Endothelial cell of umbilical vein (primary cell): Measurements from ENCODE around the gene MS4A8. TPM values are rescaled to one million over a fixed set of nuclear protein-coding genes. Genes with fewer than 3 reads are reported as not detected.

Experiments used
- BruUV-seq: library from RNA; stranded (reverse); fragments of 400-500 nt; replicated peaks from 2 replicates; lab custom pipeline; 2021; lab: Mats Ljungman, UMichigan
- CTCF ChIA-PET: fragments of 300-600, 350-600 bp; sonication (Branson Sonifier 250); formaldehyde crosslinking; loops from one replicate; lab custom pipeline; 2021; ENCODE audit warnings: antibody characterized with exemption, inconsistent platforms; lab: Charles Lee
- POLR2A ChIA-PET: fragments of 300-600, 350-600 bp; sonication (Branson Sonifier 250); formaldehyde crosslinking; loops from one replicate; lab custom pipeline; 2021; ENCODE audit warnings: antibody characterized with exemption, inconsistent platforms; lab: Charles Lee
- DNase-seq: peaks from one replicate; pipeline ENCODE4 v3.0.0-alpha.2; 2011; ENCODE audit warnings: low read depth, low spot score
- FAIRE-seq: peaks from 2 replicates; lab custom pipeline; 2011; peaks lifted over from hg19 to GRCh38; lab: Jason Lieb, UNC
- H2AFZ ChIP-seq: 2 replicates; pipeline ENCODE4 v1.6.0; 2012; ENCODE audit warnings: low read depth, low read length, control low read depth, inconsistent platforms
- H3K27ac ChIP-seq: 2 replicates; pipeline ENCODE4 v1.5.1; 2011; ENCODE audit warnings: low read depth, mild to moderate bottlenecking, control low read depth, low read length, moderate library complexity; ENCODE audit not compliant: insufficient read depth
- H3K27me3 ChIP-seq, 2 experiments: 2 replicates each; pipeline versions ENCODE4 v1.6.0 to v1.6.1; 2011; ENCODE audit warnings: low read length in 2 of 2, mixed read lengths in 1 of 2; ENCODE audit not compliant: control insufficient read depth in 2 of 2, insufficient read depth in 2 of 2
- H3K36me3 ChIP-seq, 2 experiments: 2 replicates in 1 of 2; 3 replicates in 1 of 2; pipeline ENCODE4 v1.5.1; 2011; ENCODE audit warnings: low read length in 2 of 2, mild to moderate bottlenecking in 1 of 2, moderate library complexity in 1 of 2; ENCODE audit not compliant: control insufficient read depth in 2 of 2, insufficient read depth in 2 of 2; ENCODE audit errors: extremely low read depth in 1 of 2
- H3K4me1 ChIP-seq: 3 replicates; pipeline ENCODE4 v1.5.1; 2011; ENCODE audit warnings: mild to moderate bottlenecking, low read length; ENCODE audit not compliant: control insufficient read depth, insufficient read depth; ENCODE audit errors: extremely low read depth
- H3K4me2 ChIP-seq: 2 replicates; pipeline ENCODE4 v1.6.1; 2011; ENCODE audit warnings: low read length, control low read depth, mixed read lengths; ENCODE audit not compliant: insufficient read depth
- H3K4me3 ChIP-seq, 3 experiments: fragments of 200-600 bp in 1 of 3; sonication (generic), shearing (Covaris generic) in 1 of 3; replicated peaks in 1 of 3; 2 replicates each; pipeline ENCODE4 v1.5.1; 2011 to 2016; ENCODE audit warnings: control low read depth in 3 of 3, low read length in 3 of 3, mild to moderate bottlenecking in 2 of 3, inconsistent platforms in 1 of 3, low read depth in 1 of 3, moderate library complexity in 1 of 3; ENCODE audit not compliant: insufficient read depth in 1 of 3
- H3K79me2 ChIP-seq: 2 replicates; pipeline ENCODE4 v1.6.0; 2012; ENCODE audit warnings: low read length, inconsistent platforms; ENCODE audit not compliant: control insufficient read depth, insufficient read depth
- H3K9ac ChIP-seq: replicated peaks from 2 replicates; pipeline ENCODE3; 2011; ENCODE audit warnings: low read length, control low read depth; ENCODE audit not compliant: insufficient read depth; ENCODE audit errors: extremely low read depth
- H3K9me1 ChIP-seq: replicated peaks from 3 replicates; pipeline ENCODE4 v1.6.0; 2011; ENCODE audit warnings: mild to moderate bottlenecking, low read length; ENCODE audit not compliant: control insufficient read depth, insufficient read depth; ENCODE audit errors: extremely low read depth
- H3K9me3 ChIP-seq: replicated peaks from 2 replicates; pipeline ENCODE4 v1.5.1; 2012; ENCODE audit warnings: low read length, inconsistent platforms; ENCODE audit not compliant: control insufficient read depth, insufficient read depth
- H4K20me1 ChIP-seq: replicated peaks from 2 replicates; pipeline ENCODE3; 2011; ENCODE audit warnings: mild to moderate bottlenecking, low read length; ENCODE audit not compliant: control insufficient read depth, insufficient read depth; ENCODE audit errors: extremely low read depth
- CTCF ChIP-seq, 2 donors: IDR thresholded peaks; 1 replicate in 1 of 2; 2 replicates in 1 of 2; pipeline ENCODE4 v1.5.1; 2011; ENCODE audit warnings: low read length in 2 of 2, mild to moderate bottlenecking in 2 of 2, moderate library complexity in 2 of 2, control low read depth in 1 of 2, inconsistent platforms in 1 of 2, low read depth in 1 of 2; ENCODE audit not compliant: insufficient read depth in 1 of 2; ENCODE audit errors: extremely low read depth in 1 of 2
- EZH2 ChIP-seq: IDR thresholded peaks from 2 replicates; pipeline ENCODE4 v1.6.1; 2012; ENCODE audit warnings: borderline replicate concordance, low read depth, mild to moderate bottlenecking, moderate library complexity, low read length, inconsistent platforms; ENCODE audit not compliant: severe bottlenecking
- FOS ChIP-seq: IDR thresholded peaks from 2 replicates; pipeline ENCODE4 v1.6.1; 2011; ENCODE audit warnings: mild to moderate bottlenecking, low read length, moderate library complexity, borderline replicate concordance; ENCODE audit not compliant: insufficient read depth
- GATA2 ChIP-seq: IDR thresholded peaks from 2 replicates; pipeline ENCODE4 v1.7.0; 2011; ENCODE audit warnings: low read depth, mild to moderate bottlenecking, moderate library complexity, mixed read lengths, low read length; ENCODE audit not compliant: insufficient read length, insufficient read depth
- JUN ChIP-seq: IDR thresholded peaks from 2 replicates; pipeline ENCODE4 v1.6.1; 2011; ENCODE audit warnings: borderline replicate concordance, low read depth; ENCODE audit not compliant: insufficient read length, insufficient read depth
- MYC ChIP-seq: IDR thresholded peaks from one replicate; pipeline ENCODE4 v1.6.1; 2011; ENCODE audit warnings: mild to moderate bottlenecking, low read depth, low read length
- POLR2A ChIP-seq: IDR thresholded peaks from 2 replicates; pipeline ENCODE4 v1.6.1; 2012; ENCODE audit warnings: low read depth, mild to moderate bottlenecking, control low read depth, low read length
- POLR2AphosphoS5 ChIP-seq: IDR thresholded peaks from 2 replicates; pipeline ENCODE4 v1.6.1; 2012; ENCODE audit warnings: low read depth, mild to moderate bottlenecking, control low read depth, low read length, moderate library complexity; ENCODE audit not compliant: insufficient read depth
- dilution Hi-C: fragments of 300-500 bp; cut with MboI; formaldehyde crosslinking; loops from one replicate; pipeline ENCODE4 v1.15.0; 2019; ENCODE audit warnings: low sequenced_read_pairs; ENCODE audit not compliant: extremely low pct_ligation_motif_present
- intact Hi-C: fragments of 100-400 bp; cut with micrococcal nuclease; formaldehyde crosslinking; loops from one replicate; pipeline ENCODE4 v1.10.0; 2022
- polyA plus RNA-seq, 4 experiments: library from polyadenylated mRNA; depleted of rRNA in 3 of 4; stranded (reverse) in 3 of 4; unstranded in 1 of 4; fragments of >200 nt; gene quantifications; 2 replicates each; pipeline versions ENCODE4 v1.2.1 to v1.2.3, GENCODE V29; 2011 to 2012; ENCODE audit warnings: missing spikeins in 1 of 4
- total RNA-seq: library from RNA; stranded (reverse); gene quantifications from 2 replicates; pipeline ENCODE4 v1.2.3, GENCODE V29; 2021
- TF ChIP-seq, protein P1 (sequence below): IDR thresholded peaks from 2 replicates; pipeline ENCODE4 v1.6.1; 2011; ENCODE audit not compliant: insufficient read depth, insufficient read length

The MS4A8 gene
- total and polyA plus RNA-seq, 2 donors (not counting 3 experiments of a cell fraction or from before 2014, with no cell fraction given) = not detected

DNA sequence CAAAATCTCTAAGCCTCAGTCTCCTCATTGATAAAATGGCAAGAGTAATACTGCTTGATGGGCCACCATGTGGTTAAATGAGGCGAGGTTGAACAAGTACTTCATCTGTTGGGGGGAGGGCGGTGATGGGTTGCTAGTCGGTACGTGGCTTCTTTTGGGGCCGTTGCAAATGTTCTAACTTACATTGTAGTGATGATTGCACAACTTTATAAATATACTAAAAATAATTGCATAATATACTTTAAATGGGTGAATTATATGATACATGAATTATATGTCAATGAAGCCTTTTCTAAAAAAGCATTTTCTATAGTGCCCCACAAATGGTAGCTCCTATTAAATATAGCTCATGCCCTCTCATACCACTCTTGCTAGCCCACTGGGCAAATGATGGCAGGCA, 6.5 kb downstream of the MS4A8 start:
- TF ChIP-seq JUN (no peak), POLR2A (no peak), GATA2 (no peak), MYC (no peak), CTCF (IDR thresholded peaks at IDR 0.05; ENCODE audit: extremely low read depth in 1 of 2, insufficient read depth in 1 of 2, low read depth in 1 of 2, low read length in 2 of 2) (no peak), EZH2 (no peak), FOS (no peak), POLR2AphosphoS5 (no peak)
- TF ChIP-seq, protein P1, sequence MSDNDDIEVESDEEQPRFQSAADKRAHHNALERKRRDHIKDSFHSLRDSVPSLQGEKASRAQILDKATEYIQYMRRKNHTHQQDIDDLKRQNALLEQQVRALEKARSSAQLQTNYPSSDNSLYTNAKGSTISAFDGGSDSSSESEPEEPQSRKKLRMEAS = no peak
- intact Hi-C loops (no loop called here), dilution Hi-C loops (no loop called here)
- H4K20me1 ChIP-seq = no peaks in the 10 kb centered on the region
- no peak overlapping the region for H3K27ac ChIP-seq
- FAIRE-seq (no peak), DNase-seq (no peak)
- H3K9ac ChIP-seq = no peak overlapping the region
- no peaks in the 10 kb centered on the region for H3K9me1 ChIP-seq
- no peaks in the 10 kb centered on the region for H3K4me1 ChIP-seq
- ChIA-PET CTCF (interaction anchor here (1.3 kb wide), 1 partner anchor 49 kb away, joined by 3 read pairs; no protein-coding TSS in a partner anchor), POLR2A (no interaction called here)
- no peaks in the 10 kb centered on the region for H3K9me3 ChIP-seq
- H3K79me2 ChIP-seq = no peaks in the 10 kb centered on the region
- BruUV-seq = no TSS peak
- H3K27me3 ChIP-seq = peaks cover 0 to 3% of the 10 kb centered on the region in 2 experiments
- no peaks in the 10 kb centered on the region for H3K36me3 ChIP-seq
- no peak overlapping the region for H2AFZ ChIP-seq
- H3K4me3 ChIP-seq = no peak overlapping the region
- H3K4me2 ChIP-seq = no peak overlapping the region
